ENCODE results near the gene RANBP9.

RANBP9 gene

DNA sequence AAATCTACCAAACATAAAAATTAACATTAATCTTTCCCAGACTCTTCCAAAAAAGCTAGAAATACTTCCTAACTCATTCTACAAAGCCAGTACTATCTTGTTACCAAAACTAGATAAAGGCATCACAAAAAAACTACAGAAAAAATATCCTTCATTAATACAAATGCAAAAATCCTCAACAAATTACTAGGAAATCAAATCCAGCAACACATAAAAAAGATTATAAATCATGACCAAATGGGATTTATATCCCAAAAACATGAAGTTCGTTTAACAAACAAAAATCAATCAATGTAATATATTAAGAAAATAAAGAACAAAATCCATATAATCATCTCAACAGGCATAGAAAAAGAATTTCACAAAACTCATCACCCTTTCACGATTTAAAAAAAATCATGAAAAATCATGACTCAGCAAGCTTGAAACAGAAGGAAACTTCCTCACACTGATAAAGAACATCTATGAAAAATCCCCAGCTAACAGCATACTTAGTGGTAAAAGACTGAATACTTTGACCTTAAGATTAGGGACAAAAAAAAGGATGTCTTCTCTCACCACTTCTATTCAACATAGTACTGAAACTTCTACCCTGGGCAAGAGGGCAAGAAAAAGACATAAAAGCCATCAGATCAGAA lies 43.2 kb downstream of the RANBP9 start:
- TF ChIP-seq, protein P1, sequence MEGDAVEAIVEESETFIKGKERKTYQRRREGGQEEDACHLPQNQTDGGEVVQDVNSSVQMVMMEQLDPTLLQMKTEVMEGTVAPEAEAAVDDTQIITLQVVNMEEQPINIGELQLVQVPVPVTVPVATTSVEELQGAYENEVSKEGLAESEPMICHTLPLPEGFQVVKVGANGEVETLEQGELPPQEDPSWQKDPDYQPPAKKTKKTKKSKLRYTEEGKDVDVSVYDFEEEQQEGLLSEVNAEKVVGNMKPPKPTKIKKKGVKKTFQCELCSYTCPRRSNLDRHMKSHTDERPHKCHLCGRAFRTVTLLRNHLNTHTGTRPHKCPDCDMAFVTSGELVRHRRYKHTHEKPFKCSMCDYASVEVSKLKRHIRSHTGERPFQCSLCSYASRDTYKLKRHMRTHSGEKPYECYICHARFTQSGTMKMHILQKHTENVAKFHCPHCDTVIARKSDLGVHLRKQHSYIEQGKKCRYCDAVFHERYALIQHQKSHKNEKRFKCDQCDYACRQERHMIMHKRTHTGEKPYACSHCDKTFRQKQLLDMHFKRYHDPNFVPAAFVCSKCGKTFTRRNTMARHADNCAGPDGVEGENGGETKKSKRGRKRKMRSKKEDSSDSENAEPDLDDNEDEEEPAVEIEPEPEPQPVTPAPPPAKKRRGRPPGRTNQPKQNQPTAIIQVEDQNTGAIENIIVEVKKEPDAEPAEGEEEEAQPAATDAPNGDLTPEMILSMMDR (IDR thresholded peaks at IDR 0.05; ENCODE audit: low read depth, low read length, missing control alignments) = no peak
- no peak for DNase-seq (ENCODE audit: extremely low read depth, low read depth)
- no peak overlapping the region for H3K4me3 ChIP-seq (replicated peaks; ENCODE audit: low read depth, low read length)

- H3K4me3 ChIP-seq (replicated peaks; ENCODE audit: low read depth, low read length) = no peak overlapping the region
- TF ChIP-seq, protein P1 (IDR thresholded peaks at IDR 0.05; ENCODE audit: low read depth, low read length, missing control alignments) = no peak
- DNase-seq (ENCODE audit: extremely low read depth, low read depth) = no peak
Observed at GRCh38 chr6:13667655-13668054, 44.0 kb downstream of the RANBP9 start.

- TF ChIP-seq, protein P1 (IDR thresholded peaks at IDR 0.05; ENCODE audit: low read depth, low read length, missing control alignments) = no peak
- H3K4me3 ChIP-seq (replicated peaks; ENCODE audit: low read depth, low read length) = no peak overlapping the region
- DNase-seq (ENCODE audit: extremely low read depth, low read depth) = no peak
Observed at GRCh38 chr6:13666194-13667105, 45.2 kb downstream of the RANBP9 start.

- TF ChIP-seq, protein P1 (IDR thresholded peaks at IDR 0.05; ENCODE audit: low read depth, low read length, missing control alignments) = no peak
- H3K4me3 ChIP-seq (replicated peaks; ENCODE audit: low read depth, low read length) = no peak overlapping the region
- no peak for DNase-seq (ENCODE audit: extremely low read depth, low read depth)
Observed at GRCh38 chr6:13664703-13665352, 46.8 kb downstream of the RANBP9 start.

DNA sequence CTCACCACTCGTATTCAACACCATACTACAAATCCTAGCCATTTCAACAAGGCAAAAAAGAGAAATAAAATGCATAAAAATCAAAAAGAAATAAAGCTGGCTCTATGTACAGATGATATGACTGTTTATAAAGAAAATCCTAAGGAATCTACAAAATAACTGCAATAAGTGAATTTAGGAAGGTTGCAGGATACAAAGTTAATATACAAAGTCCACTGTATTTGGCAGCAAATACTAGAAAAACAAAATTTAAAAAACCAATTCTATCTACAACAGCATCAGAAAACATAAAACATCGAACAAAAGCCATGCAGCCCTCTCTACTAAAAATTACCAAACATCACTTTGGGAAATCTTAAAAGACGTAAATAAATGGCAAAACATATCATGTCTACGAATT lies 47.6 kb downstream of the RANBP9 start:
- TF ChIP-seq, protein P1 (IDR thresholded peaks at IDR 0.05; ENCODE audit: low read depth, low read length, missing control alignments) = no peak
- H3K4me3 ChIP-seq (replicated peaks; ENCODE audit: low read depth, low read length) = no peak overlapping the region

GRCh38 chr6:13662651-13663334 lies 48.8 kb downstream of the RANBP9 start:
- TF ChIP-seq, protein P1 (IDR thresholded peaks at IDR 0.05; ENCODE audit: low read depth, low read length, missing control alignments) = no peak
- no peak overlapping the region for H3K4me3 ChIP-seq (replicated peaks; ENCODE audit: low read depth, low read length)
- DNase-seq (ENCODE audit: extremely low read depth, low read depth) = no peak

More for the DNA sequence above, 47.6 kb downstream of the RANBP9 start:
- DNase-seq (ENCODE audit: extremely low read depth, low read depth) = no peak

Measured in HFF-Myc (cell line).